Right lobe of liver (tissue), 6 donors: ENCODE data around the gene GAL3ST1. TPM values are rescaled to one million over a fixed set of nuclear protein-coding genes. Genes with fewer than 3 reads are reported as not detected.

ENCODE experiments used
- ATAC-seq, 4 donors: fragments of 200-7000 bp; cut with Tn5 transposase; one replicate each; pipeline ENCODE4 v1.9.1; 2020; ENCODE audit warnings: mild to moderate bottlenecking in 4 of 4, moderate library complexity in 4 of 4
- DNase-seq, 3 donors: peaks; one replicate each; pipeline ENCODE4 v3.0.0-alpha.2; 2020
- H3K27ac ChIP-seq, 3 donors: fragments of 200-600 bp; one replicate each; pipeline ENCODE4 v1.8.0; 2022
- H3K27me3 ChIP-seq, 2 donors: fragments of 200-600 bp; one replicate each; pipeline ENCODE4 v1.8.0; 2022
- H3K36me3 ChIP-seq, 4 donors: fragments of 200-600 bp; sonication (generic) in 1 of 4; one replicate each; pipeline versions ENCODE4 v1.5.1 to v1.8.0; 2017 to 2022; ENCODE audit warnings: control low read depth in 1 of 4
- H3K4me1 ChIP-seq, 4 donors: fragments of 200-600 bp; sonication (generic) in 1 of 4; one replicate each; pipeline versions ENCODE4 v1.5.1 to v1.8.0; 2017 to 2022; ENCODE audit warnings: control low read depth in 1 of 4
- H3K4me3 ChIP-seq, 3 donors: fragments of 200-600 bp; one replicate each; pipeline ENCODE4 v1.8.0; 2022
- H3K9me3 ChIP-seq, 4 donors: fragments of 200-600 bp; sonication (generic) in 1 of 4; one replicate each; pipeline versions ENCODE4 v1.5.1 to v1.8.0; 2017 to 2022; ENCODE audit warnings: control low read depth in 1 of 4
- POLR2A ChIP-seq: fragments of 450-650 bp; IDR thresholded peaks from one replicate; pipeline ENCODE4 v1.6.1; 2017; ENCODE audit warnings: antibody characterized with exemption, mild to moderate bottlenecking
- WGBS: methylation state at CpG from one replicate; pipeline ENCODE4 v1.1.6; 2018; ENCODE audit warnings: low coverage, low lambda C conversion rate; ENCODE audit not compliant: insufficient coverage; ENCODE audit errors: missing lambda C conversion rate; 5-methylcytosine and 5-hydroxymethylcytosine counted together
- intact Hi-C, 2 donors: fragments of 100-400 bp; cut with DNase I; formaldehyde crosslinking; loops; one replicate each; pipeline versions ENCODE4 v1.11.2 to v1.14.1; 2022
- total RNA-seq, 6 experiments: library from RNA; depleted of rRNA in 2 of 6; stranded (reverse); fragments of >200 nt in 2 of 6; fragmentation: NEBNext Ultra II Directional in 3 of 6; extraction: Animal tissue kit (Norgen Biotek cat#: 25700) in 3 of 6; gene quantifications; one replicate each; pipeline versions ENCODE4 v1.1.0 to v1.2.4, GENCODE V29; 2016 to 2023
- TF ChIP-seq, protein P1 (sequence below), 4 donors: fragments of 200-600 bp in 3 of 4; fragments of 450-650 bp in 1 of 4; IDR thresholded peaks; one replicate each; pipeline versions ENCODE4 v1.5.1 to v1.8.0; 2016 to 2022; ENCODE audit warnings: antibody characterized with exemption in 4 of 4, mild to moderate bottlenecking in 2 of 4
- donor health status: DM: no; HTN: yes; CAD: no.
- donor health status: DM: no; HTN: no; CAD: no.
- donor health status: DM: no; HTN: no; CAD: no.
- donor health status: DM: no; HTN: yes; CAD: no.
- donor health status: DM: no; HTN: yes; CAD: no.

The GAL3ST1 gene
- total RNA-seq, 6 experiments from 2014 or later, result 0.58 to 7.0 (median 3.3) TPM

GRCh38 chr22:30606455-30607299 is 32.2 kb upstream of the GAL3ST1 start, which contains the start of gene TCN2:
Gene TCN2 (plus strand): TSS chr22:30607174. CDS start chr22:30607332, 158 bp downstream.
- Histone ChIP-seq H3K9me3 (no peaks in the 10 kb centered on the region), H3K27ac (peak within 1 kb of the TSS; percentile 63 to 71 (median 67)), H3K36me3 (peaks cover 0 to 3% (median 0%) of the 10 kb centered on the region in 4 donors), H3K4me3 (peak within 1 kb of the TSS; percentile 61 to 77 (median 69)), H3K27me3 (no peaks in the 10 kb centered on the region), H3K4me1 (peaks cover 0 to 16% (median 5%) of the 10 kb centered on the region in 4 donors)
- intact Hi-C loops, result no loop called here
- peak; percentile 42 for TF ChIP-seq POLR2A
- TF ChIP-seq, protein P1, sequence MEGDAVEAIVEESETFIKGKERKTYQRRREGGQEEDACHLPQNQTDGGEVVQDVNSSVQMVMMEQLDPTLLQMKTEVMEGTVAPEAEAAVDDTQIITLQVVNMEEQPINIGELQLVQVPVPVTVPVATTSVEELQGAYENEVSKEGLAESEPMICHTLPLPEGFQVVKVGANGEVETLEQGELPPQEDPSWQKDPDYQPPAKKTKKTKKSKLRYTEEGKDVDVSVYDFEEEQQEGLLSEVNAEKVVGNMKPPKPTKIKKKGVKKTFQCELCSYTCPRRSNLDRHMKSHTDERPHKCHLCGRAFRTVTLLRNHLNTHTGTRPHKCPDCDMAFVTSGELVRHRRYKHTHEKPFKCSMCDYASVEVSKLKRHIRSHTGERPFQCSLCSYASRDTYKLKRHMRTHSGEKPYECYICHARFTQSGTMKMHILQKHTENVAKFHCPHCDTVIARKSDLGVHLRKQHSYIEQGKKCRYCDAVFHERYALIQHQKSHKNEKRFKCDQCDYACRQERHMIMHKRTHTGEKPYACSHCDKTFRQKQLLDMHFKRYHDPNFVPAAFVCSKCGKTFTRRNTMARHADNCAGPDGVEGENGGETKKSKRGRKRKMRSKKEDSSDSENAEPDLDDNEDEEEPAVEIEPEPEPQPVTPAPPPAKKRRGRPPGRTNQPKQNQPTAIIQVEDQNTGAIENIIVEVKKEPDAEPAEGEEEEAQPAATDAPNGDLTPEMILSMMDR (IDR thresholded peaks at IDR 0.05), result peak in 2 of 4 donors; percentile 7 to 8
- DNase-seq (peak; percentile 73 to 84 (median 82)), ATAC-seq (peak; percentile 80 to 87 (median 84))
- WGBS, result 0% methylated on average over 16 of the region's 24 CpGs

- Histone ChIP-seq H3K36me3 (no peaks in the 10 kb centered on the region), H3K9me3 (no peaks in the 10 kb centered on the region), H3K4me1 (peaks cover 0 to 16% (median 5%) of the 10 kb centered on the region in 4 donors), H3K4me3 (peak overlapping the region; percentile 61 to 77 (median 69)), H3K27ac (peak overlapping the region; percentile 63 to 71 (median 67)), H3K27me3 (no peaks in the 10 kb centered on the region)
- WGBS, result 16% methylated on average over 9 of the region's 9 CpGs
- intact Hi-C loops, result no loop called here
- DNase-seq (peak in 2 of 3 donors; percentile 54 to 58), ATAC-seq (peak; percentile 25 to 54 (median 42))
- no peak for TF ChIP-seq POLR2A
- TF ChIP-seq, protein P1 (IDR thresholded peaks at IDR 0.05), result peak; percentile 61 to 76 (median 74)
Observed at GRCh38 chr22:30605449-30606110, 31.1 kb upstream of the GAL3ST1 start.

- 93% methylated on average over 2 of the region's 2 CpGs for WGBS
- TF ChIP-seq POLR2A, result no peak
- TF ChIP-seq, protein P1 (IDR thresholded peaks at IDR 0.05), result no peak
- Histone ChIP-seq H3K4me1 (peaks cover 0 to 16% (median 5%) of the 10 kb centered on the region in 4 donors), H3K9me3 (no peaks in the 10 kb centered on the region), H3K27me3 (no peaks in the 10 kb centered on the region), H3K27ac (no peak overlapping the region), H3K4me3 (no peak overlapping the region), H3K36me3 (no peaks in the 10 kb centered on the region)
- no peak for DNase-seq
- intact Hi-C loops, result no loop called here
- ATAC-seq, result no peak
Observed at GRCh38 chr22:30604723-30605122, 30.3 kb upstream of the GAL3ST1 start.

DNA sequence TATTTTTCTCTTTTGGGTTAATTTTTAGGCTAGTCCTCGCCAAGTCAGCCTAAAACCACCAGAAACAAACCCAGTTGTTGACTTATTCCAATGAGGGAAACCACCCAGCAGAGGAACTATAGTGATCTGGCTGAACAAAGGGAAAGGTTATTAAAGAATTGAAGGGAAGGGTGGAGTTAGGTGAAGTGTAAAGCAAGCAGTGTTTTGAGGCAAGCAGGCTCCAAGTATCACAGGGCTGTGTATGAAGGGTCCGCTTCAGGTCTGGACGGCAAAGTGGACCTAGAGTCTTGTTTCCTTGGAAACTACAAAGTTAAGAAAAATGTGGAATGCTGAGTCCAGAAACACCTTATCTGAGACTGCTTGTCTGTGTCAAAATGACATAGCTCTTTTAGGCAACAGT is 29.3 kb upstream of the GAL3ST1 start:
- ATAC-seq, result no peak

More for the DNA sequence above, 29.3 kb upstream of the GAL3ST1 start:
- no peaks in the 10 kb centered on the region for H3K9me3 ChIP-seq
- no peak for DNase-seq
- no peaks in the 10 kb centered on the region for H3K36me3 ChIP-seq
- no peak overlapping the region for H3K27ac ChIP-seq
- no peaks in the 10 kb centered on the region for H3K27me3 ChIP-seq
- intact Hi-C loops, result no loop called here
- no peak for TF ChIP-seq POLR2A
- WGBS, result 56% methylated on average over 3 of the region's 3 CpGs
- H3K4me1 ChIP-seq, result peaks cover 0 to 16% (median 5%) of the 10 kb centered on the region in 4 donors
- no peak overlapping the region for H3K4me3 ChIP-seq
